Measurements from ENCODE around the gene UBR4.

The UBR4 gene

GRCh38 chr1:19070197-19070651 is 139.8 kb downstream of the UBR4 start:
- H3K36me3 ChIP-seq (ENCODE audit: control insufficient read depth, insufficient read depth, low read length) = peaks cover 9% of the 10 kb centered on the region
- DNase-seq = peak; percentile 25
- no peak overlapping the region for H2BK15ac ChIP-seq (replicated peaks; ENCODE audit: low read depth)
- H3K9ac ChIP-seq (ENCODE audit: low read length) = no peak overlapping the region
- H4K5ac ChIP-seq (ENCODE audit: low read length) = no peak overlapping the region
- H3K79me2 ChIP-seq (ENCODE audit: control insufficient read depth, insufficient read depth, low read length) = no peaks in the 10 kb centered on the region
- H3K27me3 ChIP-seq (ENCODE audit: insufficient read depth, low read length, poor library complexity) = no peaks in the 10 kb centered on the region
- H3K56ac ChIP-seq (ENCODE audit: low read length) = no peak overlapping the region
- H3K27ac ChIP-seq (ENCODE audit: low read depth, low read length) = no peak overlapping the region
- no peaks in the 10 kb centered on the region for H3K79me1 ChIP-seq (ENCODE audit: low read length)
- H3K4me2 ChIP-seq (ENCODE audit: low read length) = no peak overlapping the region
- peaks cover 7% of the 10 kb centered on the region for H3K4me1 ChIP-seq (ENCODE audit: control insufficient read depth, low read depth, low read length)
- no peak overlapping the region for H2AK5ac ChIP-seq (ENCODE audit: low read length)
- WGBS (ENCODE audit: extremely low coverage, insufficient coverage, low lambda C conversion rate) = no CpG with 5 or more reads among the region's 9 CpGs
- H2BK120ac ChIP-seq (ENCODE audit: low read depth, low read length) = no peak overlapping the region
- H2BK5ac ChIP-seq (ENCODE audit: low read length) = no peak overlapping the region
- H3K4ac ChIP-seq (ENCODE audit: low read depth, low read length) = no peak overlapping the region
- no peak overlapping the region for H3K4me3 ChIP-seq (ENCODE audit: low read length)
- H4K8ac ChIP-seq (ENCODE audit: low read depth, low read length) = no peak overlapping the region
- H3K18ac ChIP-seq (ENCODE audit: low read length) = no peak overlapping the region
- H3K23ac ChIP-seq (ENCODE audit: low read length) = no peak overlapping the region

GRCh38 chr1:19068639-19069276 is 141.3 kb downstream of the UBR4 start:
- H3K27me3 ChIP-seq (ENCODE audit: insufficient read depth, low read length, poor library complexity) = no peaks in the 10 kb centered on the region
- no CpG with 5 or more reads among the region's 11 CpGs for WGBS (ENCODE audit: extremely low coverage, insufficient coverage, low lambda C conversion rate)
- no peak overlapping the region for H3K4ac ChIP-seq (ENCODE audit: low read depth, low read length)
- no peak overlapping the region for H2BK120ac ChIP-seq (ENCODE audit: low read depth, low read length)
- no peak overlapping the region for H3K56ac ChIP-seq (ENCODE audit: low read length)
- no peak overlapping the region for H3K23ac ChIP-seq (ENCODE audit: low read length)
- no peak overlapping the region for H4K8ac ChIP-seq (ENCODE audit: low read depth, low read length)
- no peak overlapping the region for H2BK5ac ChIP-seq (ENCODE audit: low read length)
- no peak overlapping the region for H3K27ac ChIP-seq (ENCODE audit: low read depth, low read length)
- H3K18ac ChIP-seq (ENCODE audit: low read length) = no peak overlapping the region
- no peak overlapping the region for H2BK15ac ChIP-seq (replicated peaks; ENCODE audit: low read depth)
- no peaks in the 10 kb centered on the region for H3K79me1 ChIP-seq (ENCODE audit: low read length)
- no peak for DNase-seq
- H3K4me2 ChIP-seq (ENCODE audit: low read length) = no peak overlapping the region
- no peak overlapping the region for H3K4me3 ChIP-seq (ENCODE audit: low read length)
- no peaks in the 10 kb centered on the region for H3K36me3 ChIP-seq (ENCODE audit: control insufficient read depth, insufficient read depth, low read length)
- H3K9ac ChIP-seq (ENCODE audit: low read length) = no peak overlapping the region
- peaks cover 7% of the 10 kb centered on the region for H3K4me1 ChIP-seq (ENCODE audit: control insufficient read depth, low read depth, low read length)
- no peak overlapping the region for H2AK5ac ChIP-seq (ENCODE audit: low read length)
- H4K5ac ChIP-seq (ENCODE audit: low read length) = no peak overlapping the region
- no peaks in the 10 kb centered on the region for H3K79me2 ChIP-seq (ENCODE audit: control insufficient read depth, insufficient read depth, low read length)

- Histone ChIP-seq H2BK120ac (ENCODE audit: low read depth, low read length) (no peak overlapping the region), H3K27ac (ENCODE audit: low read depth, low read length) (no peak overlapping the region), H3K4me2 (ENCODE audit: low read length) (no peak overlapping the region), H4K8ac (ENCODE audit: low read depth, low read length) (no peak overlapping the region), H2AK5ac (ENCODE audit: low read length) (no peak overlapping the region), H3K23ac (ENCODE audit: low read length) (no peak overlapping the region), H3K79me1 (ENCODE audit: low read length) (no peaks in the 10 kb centered on the region), H3K4me3 (ENCODE audit: low read length) (no peak overlapping the region), H4K5ac (ENCODE audit: low read length) (no peak overlapping the region), H3K4ac (ENCODE audit: low read depth, low read length) (no peak overlapping the region), H3K4me1 (ENCODE audit: control insufficient read depth, low read depth, low read length) (peaks cover 7% of the 10 kb centered on the region), H3K79me2 (ENCODE audit: control insufficient read depth, insufficient read depth, low read length) (no peaks in the 10 kb centered on the region), H2BK5ac (ENCODE audit: low read length) (no peak overlapping the region), H3K18ac (ENCODE audit: low read length) (no peak overlapping the region), H2BK15ac (replicated peaks; ENCODE audit: low read depth) (no peak overlapping the region), H3K36me3 (ENCODE audit: control insufficient read depth, insufficient read depth, low read length) (no peaks in the 10 kb centered on the region), H3K27me3 (ENCODE audit: insufficient read depth, low read length, poor library complexity) (no peaks in the 10 kb centered on the region), H3K9ac (ENCODE audit: low read length) (no peak overlapping the region), H3K56ac (ENCODE audit: low read length) (no peak overlapping the region)
- no peak for DNase-seq
- no CpG with 5 or more reads among the region's 14 CpGs for WGBS (ENCODE audit: extremely low coverage, insufficient coverage, low lambda C conversion rate)
Measured at GRCh38 chr1:19067912-19068638, 142.0 kb downstream of the UBR4 start.

- H3K56ac ChIP-seq (ENCODE audit: low read length) = peak overlapping the region; percentile 30
- peak; percentile 92 for DNase-seq
- H3K27ac ChIP-seq (ENCODE audit: low read depth, low read length) = no peak overlapping the region
- H3K79me2 ChIP-seq (ENCODE audit: control insufficient read depth, insufficient read depth, low read length) = no peaks in the 10 kb centered on the region
- H3K79me1 ChIP-seq (ENCODE audit: low read length) = no peaks in the 10 kb centered on the region
- H2BK120ac ChIP-seq (ENCODE audit: low read depth, low read length) = no peak overlapping the region
- no peak overlapping the region for H2BK15ac ChIP-seq (replicated peaks; ENCODE audit: low read depth)
- no peak overlapping the region for H4K8ac ChIP-seq (ENCODE audit: low read depth, low read length)
- H3K23ac ChIP-seq (ENCODE audit: low read length) = no peak overlapping the region
- H3K4me1 ChIP-seq (ENCODE audit: control insufficient read depth, low read depth, low read length) = peaks cover 7% of the 10 kb centered on the region
- no peaks in the 10 kb centered on the region for H3K27me3 ChIP-seq (ENCODE audit: insufficient read depth, low read length, poor library complexity)
- no peak overlapping the region for H4K5ac ChIP-seq (ENCODE audit: low read length)
- WGBS (ENCODE audit: extremely low coverage, insufficient coverage, low lambda C conversion rate) = no CpG with 5 or more reads among the region's 17 CpGs
- H2AK5ac ChIP-seq (ENCODE audit: low read length) = no peak overlapping the region
- H3K4ac ChIP-seq (ENCODE audit: low read depth, low read length) = no peak overlapping the region
- no peak overlapping the region for H3K18ac ChIP-seq (ENCODE audit: low read length)
- H3K4me3 ChIP-seq (ENCODE audit: low read length) = no peak overlapping the region
- no peaks in the 10 kb centered on the region for H3K36me3 ChIP-seq (ENCODE audit: control insufficient read depth, insufficient read depth, low read length)
- no peak overlapping the region for H3K4me2 ChIP-seq (ENCODE audit: low read length)
- H3K9ac ChIP-seq (ENCODE audit: low read length) = peak overlapping the region; percentile 13
- no peak overlapping the region for H2BK5ac ChIP-seq (ENCODE audit: low read length)
Measured at GRCh38 chr1:19067182-19067911, 142.7 kb downstream of the UBR4 start.

- Histone ChIP-seq H3K79me1 (ENCODE audit: low read length) (no peaks in the 10 kb centered on the region), H3K4me1 (ENCODE audit: control insufficient read depth, low read depth, low read length) (peaks cover 7% of the 10 kb centered on the region), H3K4ac (ENCODE audit: low read depth, low read length) (no peak overlapping the region), H3K18ac (ENCODE audit: low read length) (no peak overlapping the region), H2BK5ac (ENCODE audit: low read length) (no peak overlapping the region), H3K79me2 (ENCODE audit: control insufficient read depth, insufficient read depth, low read length) (no peaks in the 10 kb centered on the region), H4K5ac (ENCODE audit: low read length) (no peak overlapping the region), H3K4me3 (ENCODE audit: low read length) (no peak overlapping the region), H3K36me3 (ENCODE audit: control insufficient read depth, insufficient read depth, low read length) (no peaks in the 10 kb centered on the region), H3K23ac (ENCODE audit: low read length) (no peak overlapping the region), H3K27me3 (ENCODE audit: insufficient read depth, low read length, poor library complexity) (no peaks in the 10 kb centered on the region), H3K4me2 (ENCODE audit: low read length) (no peak overlapping the region), H2BK120ac (ENCODE audit: low read depth, low read length) (no peak overlapping the region), H3K27ac (ENCODE audit: low read depth, low read length) (no peak overlapping the region), H3K56ac (ENCODE audit: low read length) (peak overlapping the region; percentile 30), H2BK15ac (replicated peaks; ENCODE audit: low read depth) (no peak overlapping the region), H3K9ac (ENCODE audit: low read length) (peak overlapping the region; percentile 30), H4K8ac (ENCODE audit: low read depth, low read length) (no peak overlapping the region), H2AK5ac (ENCODE audit: low read length) (no peak overlapping the region)
- no CpG with 5 or more reads among the region's 10 CpGs for WGBS (ENCODE audit: extremely low coverage, insufficient coverage, low lambda C conversion rate)
- no peak for DNase-seq
Measured at GRCh38 chr1:19066874-19067181, 143.2 kb downstream of the UBR4 start.

All from mesendoderm (in vitro differentiated cells).